ENCODE measurements around the gene ZDHHC4.
A peak's percentile ranks its signal among the peaks of the same experiment; 100 is the strongest.

The ZDHHC4 gene

GRCh38 chr7:6577369-6578113 is at the start of gene ZDHHC4:
Gene ZDHHC4, plus strand, starts transcription at chr7:6577454. Its CDS starts 3,108 bp downstream, at chr7:6580562.
- peak; percentile 88 to 90 for DNase-seq

- DNase-seq: no peak
Observed at GRCh38 chr7:6528401-6529130, 48.7 kb upstream of the ZDHHC4 start.

- no peak for DNase-seq
Observed at GRCh38 chr7:6529643-6530042, 47.6 kb upstream of the ZDHHC4 start.

DNA sequence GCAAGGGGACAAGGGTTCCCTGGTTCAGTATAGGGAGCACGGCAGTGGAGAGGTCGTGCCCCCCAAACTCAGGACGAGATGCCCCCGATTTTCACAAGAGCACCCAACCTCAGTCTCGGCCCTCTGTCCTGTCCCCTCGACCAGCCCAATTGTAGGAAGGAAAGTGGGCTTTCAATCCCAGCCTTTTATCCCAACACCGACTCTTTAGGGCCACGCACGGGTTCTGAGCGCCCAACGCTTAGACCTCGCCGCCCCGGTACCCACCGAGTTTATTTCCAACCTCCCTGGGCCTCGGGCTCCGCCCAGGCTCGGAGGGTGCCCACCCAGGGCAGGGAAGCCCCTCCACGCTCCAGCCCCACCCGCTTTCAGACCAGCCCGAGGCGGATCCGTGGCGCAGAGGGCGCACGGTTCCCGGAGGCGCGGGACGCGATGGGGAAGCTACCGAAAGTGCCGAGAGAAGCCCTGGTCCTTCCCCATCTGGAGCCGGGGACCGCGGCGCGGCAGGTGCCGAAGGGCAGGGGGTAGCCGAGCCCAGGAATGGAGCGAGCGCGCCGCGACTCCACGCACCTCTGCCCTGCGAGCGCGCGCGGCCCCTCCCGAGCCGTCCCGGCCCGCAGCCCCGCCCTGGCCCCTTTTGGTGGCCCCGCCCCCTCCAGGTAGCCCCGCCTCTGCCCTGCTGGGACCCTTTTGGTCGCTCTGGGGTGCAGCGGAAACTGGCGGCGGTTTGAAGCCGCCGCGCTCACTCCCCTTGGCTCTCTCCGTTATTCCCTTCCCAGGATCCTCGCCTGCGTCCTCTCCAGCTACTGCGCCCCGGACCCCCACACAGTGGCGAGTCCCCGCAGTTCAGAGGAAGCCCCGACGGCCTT is 46.4 kb upstream of the ZDHHC4 start:
- DNase-seq: peak; percentile 69 to 72

DNA sequence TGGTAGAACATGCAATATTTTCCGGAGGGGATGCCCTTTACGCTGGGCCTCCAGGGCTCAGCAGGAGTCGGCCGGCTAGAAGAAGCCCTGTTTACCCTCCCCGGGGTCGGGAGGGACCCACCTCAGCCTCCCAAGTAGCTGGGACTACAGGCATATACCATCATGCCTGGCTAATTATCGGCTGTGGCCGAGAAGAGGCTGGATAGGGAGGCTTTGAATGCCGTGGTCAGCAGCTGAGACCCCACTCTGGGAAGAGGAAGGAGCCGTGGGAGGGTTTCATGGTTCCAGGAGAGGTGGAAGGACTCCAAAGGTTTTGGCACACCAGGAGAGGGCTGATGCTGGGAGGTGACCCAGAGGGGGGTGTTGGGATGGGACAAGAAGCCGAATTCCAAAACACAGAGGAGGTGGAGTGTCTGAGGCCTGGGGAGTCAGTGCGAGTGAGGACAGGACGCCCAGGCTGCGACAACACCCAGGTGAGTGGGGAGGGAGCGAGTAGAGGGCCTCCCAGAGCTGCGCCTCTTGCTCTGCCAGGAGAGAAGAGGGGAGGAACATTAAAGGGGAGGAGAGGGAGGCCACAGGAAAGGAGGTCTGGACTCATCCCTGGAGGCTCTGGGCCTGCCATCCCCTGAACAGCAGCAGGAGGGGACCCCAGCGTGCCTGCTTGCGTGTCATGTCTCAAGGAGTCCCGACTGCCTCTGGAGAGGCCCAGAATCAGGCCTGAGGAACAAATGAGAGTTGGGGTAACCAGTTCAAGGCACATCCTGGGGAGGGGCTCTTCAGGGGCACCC is 45.6 kb upstream of the ZDHHC4 start:
- DNase-seq: no peak

- no peak for DNase-seq
Observed at GRCh38 chr7:6532516-6532915, 44.7 kb upstream of the ZDHHC4 start.

DNA sequence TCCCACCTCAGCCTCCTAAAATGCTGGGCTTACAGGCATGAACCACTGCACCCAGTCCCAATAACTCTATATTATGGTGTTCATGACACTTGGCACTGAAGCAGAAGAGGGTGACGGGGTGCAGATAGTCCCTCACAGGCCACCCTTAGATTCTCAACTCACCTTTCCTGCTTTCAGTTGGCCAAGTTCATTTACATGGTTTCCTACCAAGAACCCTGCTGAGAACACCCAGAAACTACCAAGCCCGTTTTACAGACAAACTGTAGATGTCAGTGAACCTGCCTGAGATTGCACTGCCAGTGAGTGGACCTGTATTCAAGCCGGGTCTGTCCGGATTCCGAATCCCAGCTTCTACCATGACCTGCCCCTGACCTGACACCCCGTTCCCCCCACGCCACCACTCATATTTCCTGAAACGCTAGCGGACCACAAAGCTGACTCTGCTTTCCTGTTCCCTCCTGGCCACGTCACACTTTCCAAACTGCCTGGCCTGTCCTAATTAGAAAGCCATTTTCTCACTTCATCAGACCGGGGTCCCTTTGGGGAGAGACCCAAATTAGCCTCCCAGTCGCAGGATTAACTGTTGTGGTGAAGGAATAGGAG is 43.3 kb upstream of the ZDHHC4 start:
- no peak for DNase-seq

DNA sequence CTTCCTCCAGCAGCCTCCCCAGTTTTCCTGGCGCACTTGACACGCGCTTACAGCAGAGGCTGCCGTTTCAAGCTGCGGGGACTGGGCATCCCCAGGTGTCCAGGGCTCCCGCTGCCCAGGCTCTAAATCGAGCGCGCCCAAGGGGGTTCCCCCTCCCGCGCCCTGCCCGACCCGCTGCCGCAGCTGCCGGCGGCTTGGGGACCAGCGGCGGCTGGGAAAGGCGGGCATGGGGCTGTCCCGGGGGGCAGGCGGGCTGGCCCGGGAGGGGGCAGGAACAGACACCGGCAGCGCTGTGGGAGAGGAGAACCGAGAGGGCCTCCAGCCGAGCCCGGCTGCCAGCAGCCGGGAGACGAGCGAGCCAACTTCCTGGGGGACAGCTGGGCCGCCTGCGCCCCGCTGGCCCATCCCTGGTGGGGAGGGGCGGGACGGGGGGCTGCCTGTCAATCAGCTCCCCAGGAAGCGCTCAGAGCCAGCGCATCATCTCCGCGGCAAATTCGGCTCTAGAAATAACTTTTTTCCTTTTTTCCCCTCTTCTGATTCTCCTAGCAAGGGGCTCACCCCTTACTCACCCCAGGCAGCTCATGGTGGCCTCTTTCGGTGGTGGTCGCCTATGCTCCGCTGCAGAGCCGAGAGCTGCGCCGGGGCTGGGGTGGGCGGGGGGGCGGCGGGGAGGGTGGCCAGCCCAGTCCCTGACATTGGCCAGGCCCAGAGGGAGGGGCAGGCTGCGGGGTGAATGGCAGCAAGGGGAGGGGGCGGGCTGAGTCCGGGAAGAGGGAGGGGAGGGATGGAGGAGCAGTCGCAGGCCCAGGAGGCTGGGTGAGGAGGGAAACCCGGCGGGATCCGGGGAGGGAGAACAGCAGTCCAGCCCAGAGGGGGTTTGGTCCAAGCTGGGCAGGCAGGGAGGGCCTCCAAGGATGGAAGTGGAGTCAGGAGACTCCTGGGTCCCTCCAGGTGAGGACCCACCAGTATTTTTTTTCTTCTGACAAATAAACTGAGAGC is 40.7 kb upstream of the ZDHHC4 start:
- DNase-seq: no peak

DNA sequence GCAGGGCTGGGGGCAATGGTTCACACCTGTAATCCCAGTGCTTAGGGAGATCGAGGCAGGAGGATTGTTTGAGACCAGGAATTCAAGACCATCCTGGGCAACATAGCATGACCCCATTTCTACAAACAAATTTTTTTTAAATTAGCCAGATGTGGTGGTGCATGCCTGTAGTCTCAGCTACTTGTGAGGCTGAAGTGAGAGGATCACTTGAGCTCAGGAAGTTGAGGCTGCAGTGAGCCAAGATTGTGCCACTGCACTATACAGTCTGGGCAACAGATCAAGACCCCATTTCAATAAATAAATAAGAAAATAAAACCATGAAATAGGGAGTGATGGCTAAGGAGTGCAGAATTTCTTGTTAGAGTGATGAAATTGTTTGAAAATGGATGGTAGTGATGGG is 34.9 kb upstream of the ZDHHC4 start:
- no peak for DNase-seq

GRCh38 chr7:6545398-6546126 is 31.7 kb upstream of the ZDHHC4 start:
- DNase-seq: no peak

- no peak for DNase-seq
Observed at GRCh38 chr7:6546498-6547251, 30.6 kb upstream of the ZDHHC4 start.

DNA sequence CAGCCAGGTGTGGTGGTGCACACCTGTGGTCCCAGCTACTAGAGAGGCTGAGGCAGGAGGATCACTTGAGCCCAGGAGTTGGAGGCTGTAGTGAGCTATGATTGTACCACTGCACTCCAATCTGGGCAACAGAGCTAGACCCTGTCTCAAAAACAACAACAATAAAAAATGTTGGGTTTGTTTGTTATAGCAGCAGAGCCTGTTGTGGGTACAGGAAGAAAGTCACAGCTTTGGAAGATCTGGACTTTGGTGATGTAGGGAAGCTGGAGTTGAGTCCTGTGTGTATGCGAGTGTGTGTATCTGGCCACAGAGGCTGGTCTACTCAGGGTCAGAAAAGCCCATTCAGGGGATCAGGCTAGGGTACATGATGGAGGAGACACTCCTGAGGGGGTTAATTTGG is 29.9 kb upstream of the ZDHHC4 start:
- no peak for DNase-seq

DNA sequence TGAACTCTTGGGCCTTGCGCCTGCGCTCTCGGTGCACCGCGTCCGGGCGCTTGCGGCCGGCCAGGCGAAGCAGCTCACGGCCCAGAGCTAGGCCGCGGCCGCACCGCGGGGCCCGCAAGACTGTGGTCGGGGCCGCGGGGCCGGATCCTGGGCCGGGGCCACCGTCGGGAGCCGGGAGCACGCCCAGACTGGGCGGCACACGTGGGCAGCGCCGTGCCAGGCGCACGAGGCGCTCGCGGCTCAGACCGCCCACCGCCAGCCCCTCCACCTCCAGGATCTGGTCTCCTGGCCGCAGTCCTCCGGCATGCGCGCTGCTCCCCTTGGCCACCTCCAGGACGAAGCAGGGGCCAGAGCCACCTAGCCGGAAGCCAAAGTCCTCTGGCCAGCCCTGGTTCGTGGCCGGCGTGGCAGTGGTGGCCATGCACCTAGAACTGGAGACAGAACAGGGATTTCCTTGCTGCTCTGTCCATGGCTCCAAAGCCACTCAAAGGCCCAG is 26.2 kb upstream of the ZDHHC4 start, which contains the start of gene GRID2IP:
TSS of gene GRID2IP (minus strand) at position 446 of the 496 bp plus-strand sequence. CDS start at position 421, 25 bp downstream.
- no peak for DNase-seq

DNA sequence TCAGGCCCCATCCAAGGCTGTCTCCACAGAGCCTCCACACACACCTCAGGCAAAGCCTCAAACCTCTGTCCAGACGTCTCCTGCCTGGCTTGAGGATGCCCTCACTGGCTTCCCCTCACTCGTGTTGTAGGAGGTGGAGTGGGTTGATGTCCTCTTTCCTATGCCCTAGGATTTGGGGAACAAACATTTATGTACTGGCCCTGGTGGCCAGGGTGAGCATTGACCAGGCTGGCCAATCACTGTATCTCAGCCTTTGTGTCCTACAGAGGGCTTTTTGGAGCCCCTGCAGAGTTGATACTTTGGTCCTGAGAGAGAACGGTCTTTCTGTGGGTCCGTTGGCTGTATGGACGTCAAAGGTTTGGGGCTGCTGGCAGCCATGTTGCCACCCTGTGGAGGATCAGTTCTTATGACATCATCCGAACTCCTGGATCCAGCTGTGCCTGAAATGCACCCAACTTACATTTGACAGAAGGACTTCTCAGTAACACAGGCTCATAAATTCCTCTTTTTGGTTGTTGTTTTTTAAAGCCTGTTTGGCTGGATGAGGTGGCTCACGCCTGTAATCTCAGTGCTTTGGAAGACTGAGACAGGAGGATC is 23.7 kb upstream of the ZDHHC4 start:
- DNase-seq: no peak

GRCh38 chr7:6554848-6555247 is 22.4 kb upstream of the ZDHHC4 start:
- DNase-seq: no peak

GRCh38 chr7:6556196-6556595 is 21.1 kb upstream of the ZDHHC4 start:
- no peak for DNase-seq

DNA sequence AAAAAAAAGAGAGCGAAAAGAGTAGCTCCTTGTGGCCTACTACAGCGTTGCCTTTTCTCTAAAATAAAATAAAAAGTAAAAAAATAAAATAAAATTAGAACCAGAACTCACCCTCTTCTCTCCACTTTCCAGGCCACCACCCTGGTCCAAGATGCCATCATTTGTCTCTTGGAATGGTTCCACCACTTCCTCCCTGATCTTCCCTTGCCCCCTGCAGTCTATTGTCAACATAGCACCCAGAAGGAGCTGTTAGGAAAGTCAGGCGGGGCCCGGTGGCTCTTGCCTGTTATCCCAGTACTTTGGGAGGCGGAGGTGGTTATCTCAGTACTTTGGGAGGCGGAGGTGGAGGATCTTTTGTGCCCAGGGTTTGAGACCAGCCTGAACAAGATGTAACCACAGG is 18.4 kb upstream of the ZDHHC4 start:
- peak in 1 of 2 donors; percentile 32 for DNase-seq

DNA sequence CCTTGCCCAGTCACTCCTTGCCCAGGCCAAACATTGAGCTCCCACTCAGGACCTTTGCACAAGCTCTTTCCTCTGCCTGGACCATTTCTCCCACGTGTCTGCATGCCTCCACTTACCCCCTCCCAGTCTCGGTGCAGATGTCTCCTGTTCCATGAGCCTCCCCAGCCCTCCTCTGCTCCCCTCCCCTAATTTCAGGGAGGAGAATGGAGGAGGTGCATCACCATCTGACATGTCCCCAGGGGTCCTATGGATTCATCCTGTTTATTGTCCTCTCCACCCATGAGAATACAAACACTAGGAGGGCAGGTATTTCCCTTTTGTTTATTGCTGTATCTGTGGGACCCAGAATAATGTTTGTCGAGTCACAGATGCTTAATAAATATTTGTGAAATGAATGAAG is 17.4 kb upstream of the ZDHHC4 start:
- DNase-seq: no peak

- DNase-seq: no peak
Observed at GRCh38 chr7:6562106-6562505, 15.1 kb upstream of the ZDHHC4 start.
